GM12878 (cell line): ENCODE results near the gene CFAP65. TPM values are rescaled to one million over a fixed set of nuclear protein-coding genes. Genes with fewer than 3 reads are reported as not detected.

Experiments used
- ATAC-seq: fragments of 200-7000 bp; cut with Tn5 transposase; 3 replicates; pipeline ENCODE4 v1.9.1; 2020; ENCODE audit warnings: mild to moderate bottlenecking, moderate library complexity
- BruUV-seq: library from RNA; stranded (reverse); fragments of 400-500 nt; replicated peaks from 2 replicates; lab custom pipeline; 2021; lab: Mats Ljungman, UMichigan
- CTCF ChIA-PET: fragments of 300-600 bp; sonication (Branson Sonifier 250); formaldehyde crosslinking; extraction: SDS; loops from one replicate; lab custom pipeline; 2021; ENCODE audit warnings: inconsistent platforms; lab: Yijun Ruan, JAX
- POLR2A ChIA-PET: fragments of 350-600 bp; formaldehyde crosslinking; extraction: SDS; loops from one replicate; lab custom pipeline; 2021; ENCODE audit warnings: inconsistent platforms; lab: Charles Lee
- RAD21 ChIA-PET: fragments of 300-600 bp; sonication (Branson Sonifier 250); formaldehyde crosslinking; loops from one replicate; lab custom pipeline; 2023; ENCODE audit warnings: antibody characterized with exemption; ENCODE audit not compliant: unreplicated experiment; lab: Charles Lee
- SMC1A ChIA-PET: fragments of 300-600 bp; sonication (Branson Sonifier 250); formaldehyde crosslinking; loops from one replicate; lab custom pipeline; 2023; ENCODE audit not compliant: unreplicated experiment, uncharacterized antibody; lab: Charles Lee
- DNase-seq: peaks from one replicate; pipeline ENCODE4 v3.0.0-alpha.2; 2011; ENCODE audit warnings: low read depth, low spot score
- FAIRE-seq: peaks from 3 replicates; lab custom pipeline; 2011; peaks lifted over from hg19 to GRCh38; lab: Jason Lieb, UNC
- H2AFZ ChIP-seq: 2 replicates; pipeline ENCODE4 v1.6.0; 2011; ENCODE audit warnings: low read depth, low read length, control low read depth; ENCODE audit not compliant: control insufficient read depth
- H3K27ac ChIP-seq: 2 replicates; pipeline ENCODE4 v1.5.1; 2011; ENCODE audit warnings: control low read depth; ENCODE audit not compliant: control insufficient read depth, insufficient read depth
- H3K27me3 ChIP-seq, 2 experiments: replicated peaks in 1 of 2; 2 replicates each; pipeline versions ENCODE4 v1.6.0 to v1.6.1; 2011; ENCODE audit warnings: low read length in 1 of 2; ENCODE audit not compliant: control insufficient read depth in 2 of 2, insufficient read depth in 2 of 2
- H3K36me3 ChIP-seq, 2 experiments: 2 replicates each; pipeline ENCODE4 v1.5.1; 2011; ENCODE audit warnings: low read length in 1 of 2; ENCODE audit not compliant: control insufficient read depth in 2 of 2, insufficient read depth in 2 of 2
- H3K4me1 ChIP-seq: 2 replicates; pipeline ENCODE4 v1.6.1; 2011; ENCODE audit warnings: mild to moderate bottlenecking, low read length, moderate library complexity, mixed read lengths; ENCODE audit not compliant: control insufficient read depth, insufficient read depth
- H3K4me2 ChIP-seq: 2 replicates; pipeline ENCODE4 v1.6.0; 2011; ENCODE audit warnings: control low read depth; ENCODE audit not compliant: control insufficient read depth, insufficient read depth
- H3K4me3 ChIP-seq: fragments of 200-600 bp; sonication (generic); 2 replicates; pipeline ENCODE4 v1.5.1; 2016
- H3K79me2 ChIP-seq: 2 replicates; pipeline ENCODE4 v1.6.0; 2011; ENCODE audit warnings: low read length; ENCODE audit not compliant: control insufficient read depth, insufficient read depth
- H3K9ac ChIP-seq: 2 replicates; pipeline ENCODE4 v1.8.0; 2011; ENCODE audit warnings: low read length, control low read depth, mixed read lengths; ENCODE audit not compliant: control insufficient read depth, insufficient read depth
- H3K9me3 ChIP-seq: replicated peaks from 3 replicates; pipeline ENCODE4 v1.5.1; 2011; ENCODE audit warnings: mild to moderate bottlenecking, low read length; ENCODE audit not compliant: control insufficient read depth, insufficient read depth
- H4K20me1 ChIP-seq: 2 replicates; pipeline ENCODE4 v1.6.0; 2011; ENCODE audit not compliant: control insufficient read depth, insufficient read depth
- IRF4 ChIP-seq: IDR thresholded peaks from 2 replicates; pipeline ENCODE4 v1.6.1; 2011; ENCODE audit warnings: low read depth, low read length
- NFIC ChIP-seq: IDR thresholded peaks from 2 replicates; pipeline ENCODE4 v1.6.1; 2012; ENCODE audit warnings: low read depth, mild to moderate bottlenecking, inconsistent platforms, low read length, moderate library complexity
- NRF1 ChIP-seq: conservative IDR thresholded peaks from 2 replicates; pipeline ENCODE4 v1.6.1; 2011; ENCODE audit warnings: mild to moderate bottlenecking, low read depth, low read length, improper control_type of control experiment
- STAT3 ChIP-seq: IDR thresholded peaks from 2 replicates; pipeline ENCODE4 v1.6.1; 2011; ENCODE audit warnings: low read depth, low read length, improper control_type of control experiment
- WGBS: methylation state at CpG from one replicate; pipeline ENCODE4 v1.1.6; 2016; ENCODE audit warnings: low lambda C conversion rate; ENCODE audit not compliant: insufficient replicate concordance, insufficient coverage; ENCODE audit errors: missing lambda C conversion rate; 5-methylcytosine and 5-hydroxymethylcytosine counted together
- in situ Hi-C: fragments of 300-500 bp; cut with MboI; formaldehyde crosslinking; loops from 9 replicates; pipeline ENCODE4 v1.14.3; 2018; ENCODE audit warnings: mixed read lengths
- intact Hi-C: fragments of 100-400 bp; cut with micrococcal nuclease; formaldehyde crosslinking; loops from one replicate; pipeline ENCODE4 v1.14.2; 2022; ENCODE audit not compliant: unreplicated experiment
- polyA plus RNA-seq, 11 experiments: library from polyadenylated mRNA; depleted of rRNA in 4 of 11; unstranded in 6 of 11; stranded (reverse) in 5 of 11; fragments of >200 nt; fragmentation: Nextera tagmentation in 4 of 11; fragmentation: Illumina TruSeq in 1 of 11; extraction: Ambion mirVana in 4 of 11; extraction: Trizol in 1 of 11; gene quantifications; 1 replicate in 1 of 11; 2 replicates in 10 of 11; pipeline versions ENCODE4 v1.2.1 to v1.2.3, GENCODE V29; 2011 to 2016; ENCODE audit warnings: inconsistent platforms in 2 of 11, missing spikeins in 2 of 11, low read depth in 1 of 11
- total RNA-seq, 4 experiments: library from RNA; depleted of rRNA in 3 of 4; stranded (reverse); fragments of >200 nt in 3 of 4; fragmentation: Illumina TruSeq in 1 of 4; extraction: Trizol in 1 of 4; gene quantifications; 2 replicates each; pipeline versions ENCODE4 v1.2.1 to v1.2.3, GENCODE V29; 2013 to 2021
- TF ChIP-seq, protein P1 (sequence below): fragments of 150-350 bp; IDR thresholded peaks from 2 replicates; pipeline ENCODE4 v1.6.1; 2016; ENCODE audit warnings: low read depth, low read length

Gene CFAP65
- total and polyA plus RNA-seq, 10 of the 15 experiments (the other 5 are each of a cell fraction or from before 2014, with no cell fraction given), result not detected

DNA sequence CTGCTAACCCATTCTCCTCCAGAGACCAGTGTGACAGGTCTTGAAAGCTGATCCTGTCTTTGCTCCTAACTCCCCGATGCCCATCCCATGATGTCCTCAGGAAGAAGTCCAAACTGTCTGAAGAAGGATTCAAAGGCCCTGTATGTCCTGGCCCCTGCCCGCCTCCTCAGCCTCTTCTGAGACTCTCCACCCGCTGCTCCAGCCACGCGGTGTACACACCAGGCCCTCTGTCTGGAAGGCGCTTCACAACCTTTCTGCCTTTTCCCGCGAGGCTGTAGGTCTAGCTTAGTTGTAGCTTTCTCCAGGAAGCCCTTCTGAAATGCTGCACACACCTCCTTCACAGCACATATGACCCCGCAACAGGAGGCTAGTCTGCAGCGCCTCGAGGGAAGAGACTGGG, 24.6 kb downstream of the CFAP65 start:
- intact Hi-C loops, result no loop called here
- no peak overlapping the region for H2AFZ ChIP-seq
- no peak for ATAC-seq
- TF ChIP-seq NFIC (no peak), STAT3 (no peak), IRF4 (no peak)
- in situ Hi-C loops, result no loop called here
- H3K4me3 ChIP-seq, result no peak overlapping the region
- no peak overlapping the region for H3K4me2 ChIP-seq
- ChIA-PET CTCF (interaction anchor here (0.9 to 1.5 kb wide), 2 partner anchors 22 to 138 kb away, joined by 3 to 4 read pairs; no protein-coding TSS in a partner anchor), SMC1A (no interaction called here), RAD21 (no interaction called here), POLR2A (no interaction called here)
- H3K9ac ChIP-seq, result no peak overlapping the region
- no peak for DNase-seq
- 61% methylated on average over 11 of the region's 11 CpGs for WGBS
- no peaks in the 10 kb centered on the region for H3K36me3 ChIP-seq
- H3K27me3 ChIP-seq, result peaks cover 1 to 2% of the 10 kb centered on the region in 2 experiments; a peak in 1 of 4 replicates
- no peak for FAIRE-seq
- H3K27ac ChIP-seq, result no peak overlapping the region
- no peaks in the 10 kb centered on the region for H4K20me1 ChIP-seq
- no TSS peak for BruUV-seq
- no peaks in the 10 kb centered on the region for H3K9me3 ChIP-seq
- no peaks in the 10 kb centered on the region for H3K4me1 ChIP-seq
- H3K79me2 ChIP-seq, result no peaks in the 10 kb centered on the region

DNA sequence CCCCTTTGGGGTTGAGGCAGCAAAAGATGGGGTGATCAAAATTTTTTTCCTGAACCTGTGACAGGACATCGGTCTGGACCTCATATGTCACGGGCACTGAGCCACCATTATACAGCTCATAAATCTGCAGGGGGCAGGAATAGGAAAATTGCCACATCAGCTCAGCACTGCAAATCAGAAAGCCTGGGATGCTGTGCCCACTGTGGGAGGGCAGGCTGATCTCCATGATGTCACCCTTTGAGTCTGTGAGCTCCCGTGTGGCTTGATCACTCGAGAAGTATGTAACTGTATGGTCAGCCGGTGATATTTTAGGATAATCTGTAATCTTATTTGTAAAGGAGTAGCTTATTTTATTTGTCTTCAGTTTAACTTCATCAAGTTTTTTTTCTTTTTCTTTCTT, 30.4 kb downstream of the CFAP65 start:
- ATAC-seq, result no peak

More for the DNA sequence above, 30.4 kb downstream of the CFAP65 start:
- no peaks in the 10 kb centered on the region for H3K36me3 ChIP-seq
- BruUV-seq, result no TSS peak
- intact Hi-C loops, result no loop called here
- H3K9ac ChIP-seq, result no peak overlapping the region
- H3K9me3 ChIP-seq, result no peaks in the 10 kb centered on the region
- TF ChIP-seq, protein P1, sequence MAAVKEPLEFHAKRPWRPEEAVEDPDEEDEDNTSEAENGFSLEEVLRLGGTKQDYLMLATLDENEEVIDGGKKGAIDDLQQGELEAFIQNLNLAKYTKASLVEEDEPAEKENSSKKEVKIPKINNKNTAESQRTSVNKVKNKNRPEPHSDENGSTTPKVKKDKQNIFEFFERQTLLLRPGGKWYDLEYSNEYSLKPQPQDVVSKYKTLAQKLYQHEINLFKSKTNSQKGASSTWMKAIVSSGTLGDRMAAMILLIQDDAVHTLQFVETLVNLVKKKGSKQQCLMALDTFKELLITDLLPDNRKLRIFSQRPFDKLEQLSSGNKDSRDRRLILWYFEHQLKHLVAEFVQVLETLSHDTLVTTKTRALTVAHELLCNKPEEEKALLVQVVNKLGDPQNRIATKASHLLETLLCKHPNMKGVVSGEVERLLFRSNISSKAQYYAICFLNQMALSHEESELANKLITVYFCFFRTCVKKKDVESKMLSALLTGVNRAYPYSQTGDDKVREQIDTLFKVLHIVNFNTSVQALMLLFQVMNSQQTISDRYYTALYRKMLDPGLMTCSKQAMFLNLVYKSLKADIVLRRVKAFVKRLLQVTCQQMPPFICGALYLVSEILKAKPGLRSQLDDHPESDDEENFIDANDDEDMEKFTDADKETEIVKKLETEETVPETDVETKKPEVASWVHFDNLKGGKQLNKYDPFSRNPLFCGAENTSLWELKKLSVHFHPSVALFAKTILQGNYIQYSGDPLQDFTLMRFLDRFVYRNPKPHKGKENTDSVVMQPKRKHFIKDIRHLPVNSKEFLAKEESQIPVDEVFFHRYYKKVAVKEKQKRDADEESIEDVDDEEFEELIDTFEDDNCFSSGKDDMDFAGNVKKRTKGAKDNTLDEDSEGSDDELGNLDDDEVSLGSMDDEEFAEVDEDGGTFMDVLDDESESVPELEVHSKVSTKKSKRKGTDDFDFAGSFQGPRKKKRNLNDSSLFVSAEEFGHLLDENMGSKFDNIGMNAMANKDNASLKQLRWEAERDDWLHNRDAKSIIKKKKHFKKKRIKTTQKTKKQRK, result no peak
- TF ChIP-seq IRF4 (no peak), NRF1 (no peak)
- TF ChIP-seq, all 136 proteins: peak for 0
- ChIA-PET POLR2A (no interaction called here), CTCF (interaction anchor here (0.6 to 2.4 kb wide), 13 partner anchors 9 to 889 kb away, joined by 3 to 9 read pairs (median 4); partner anchors contain the start of gene CDK5R2), SMC1A (interaction anchor here (0.7 to 2.5 kb wide), 3 partner anchors 134 to 847 kb away, joined by 3 to 9 read pairs (median 3); no protein-coding TSS in a partner anchor), RAD21 (interaction anchor here (0.6 to 1.8 kb wide), 4 partner anchors 109 to 144 kb away, joined by 3 to 6 read pairs (median 4); no protein-coding TSS in a partner anchor)
- H3K27ac ChIP-seq, result no peak overlapping the region
- DNase-seq (no peak), FAIRE-seq (no peak)
- in situ Hi-C loops, result no loop called here
- H3K4me3 ChIP-seq, result no peak overlapping the region
- H3K27me3 ChIP-seq, result no peaks in the 10 kb centered on the region; a peak in 1 of 4 replicates
- no peaks in the 10 kb centered on the region for H3K79me2 ChIP-seq
- H4K20me1 ChIP-seq, result no peaks in the 10 kb centered on the region
- no peak overlapping the region for H3K4me2 ChIP-seq
- 72% methylated on average over 5 of the region's 5 CpGs for WGBS
- no peaks in the 10 kb centered on the region for H3K4me1 ChIP-seq
- no peak overlapping the region for H2AFZ ChIP-seq
